ENCODE results near the gene RAPGEF5. TPM values are rescaled to one million over a fixed set of nuclear protein-coding genes. Genes with fewer than 3 reads are reported as not detected.

Gene RAPGEF5
- total RNA-seq, 1 donor from 2014 or later, result 106 TPM

GRCh38 chr7:22194658-22195273, 162.2 kb downstream of the RAPGEF5 start:
- no peak for DNase-seq (ENCODE audit: low read depth, low spot score)

- no peak for DNase-seq (ENCODE audit: low read depth, low spot score)
Observed at GRCh38 chr7:22193450-22193983, 163.4 kb downstream of the RAPGEF5 start.

GRCh38 chr7:22192801-22193200, 164.2 kb downstream of the RAPGEF5 start:
- DNase-seq (ENCODE audit: low read depth, low spot score), result no peak

- DNase-seq (ENCODE audit: low read depth, low spot score), result no peak
Observed at GRCh38 chr7:22190736-22191135, 166.2 kb downstream of the RAPGEF5 start.

- no peak for DNase-seq (ENCODE audit: low read depth, low spot score)
Observed at GRCh38 chr7:22189741-22190140, 167.2 kb downstream of the RAPGEF5 start.

- DNase-seq (ENCODE audit: low read depth, low spot score), result no peak
Observed at GRCh38 chr7:22189230-22189629, 167.7 kb downstream of the RAPGEF5 start.

GRCh38 chr7:22187691-22188348, 169.1 kb downstream of the RAPGEF5 start:
- no peak for DNase-seq (ENCODE audit: low read depth, low spot score)

GRCh38 chr7:22185559-22185958, 171.4 kb downstream of the RAPGEF5 start:
- DNase-seq (ENCODE audit: low read depth, low spot score), result no peak

- no peak for DNase-seq (ENCODE audit: low read depth, low spot score)
Observed at GRCh38 chr7:22184549-22185199, 172.3 kb downstream of the RAPGEF5 start.

GRCh38 chr7:22183522-22184280, 173.3 kb downstream of the RAPGEF5 start:
- DNase-seq (ENCODE audit: low read depth, low spot score), result no peak

GRCh38 chr7:22182149-22182548, 174.8 kb downstream of the RAPGEF5 start:
- DNase-seq (ENCODE audit: low read depth, low spot score), result no peak

- DNase-seq (ENCODE audit: low read depth, low spot score), result no peak
Observed at GRCh38 chr7:22181663-22182062, 175.3 kb downstream of the RAPGEF5 start.

GRCh38 chr7:22179442-22179879, 177.5 kb downstream of the RAPGEF5 start:
- no peak for DNase-seq (ENCODE audit: low read depth, low spot score)

- DNase-seq (ENCODE audit: low read depth, low spot score), result no peak
Observed at GRCh38 chr7:22178735-22179134, 178.2 kb downstream of the RAPGEF5 start.

GRCh38 chr7:22176791-22177412, 180.1 kb downstream of the RAPGEF5 start:
- no peak for DNase-seq (ENCODE audit: low read depth, low spot score)

- no peak for DNase-seq (ENCODE audit: low read depth, low spot score)
Observed at GRCh38 chr7:22174574-22174953, 182.4 kb downstream of the RAPGEF5 start.

- no peak for DNase-seq (ENCODE audit: low read depth, low spot score)
Observed at GRCh38 chr7:22173685-22174573, 183.0 kb downstream of the RAPGEF5 start.

- no peak for DNase-seq (ENCODE audit: low read depth, low spot score)
Observed at GRCh38 chr7:22168129-22168634, 188.8 kb downstream of the RAPGEF5 start.

- DNase-seq (ENCODE audit: low read depth, low spot score), result no peak
Observed at GRCh38 chr7:22167482-22167881, 189.5 kb downstream of the RAPGEF5 start.

- DNase-seq (ENCODE audit: low read depth, low spot score), result no peak
Observed at GRCh38 chr7:22166928-22167327, 190.0 kb downstream of the RAPGEF5 start.

All from pulmonary artery endothelial cell (primary cell).